Neural crest cell (in vitro differentiated cells): ENCODE results near the gene SPACA7. TPM values are rescaled to one million over a fixed set of nuclear protein-coding genes. Genes with fewer than 3 reads are reported as not detected.

Experiments
- DNase-seq: peaks from one replicate; pipeline ENCODE4 v3.0.0; 2021; ENCODE audit warnings: low read depth, mixed read lengths, low spot score
- H3K27ac Mint-ChIP-seq: one replicate; pipeline ENCODE4 v1.8.0; 2021; ENCODE audit warnings: mild to moderate bottlenecking, mixed read lengths; ENCODE audit not compliant: unreplicated experiment
- H3K27me3 Mint-ChIP-seq: 2 replicates; pipeline ENCODE4 v1.8.0; 2021; ENCODE audit warnings: low read depth, mild to moderate bottlenecking, mixed read lengths
- H3K36me3 Mint-ChIP-seq: 2 replicates; pipeline ENCODE4 v1.8.0; 2021; ENCODE audit warnings: low read depth, mild to moderate bottlenecking, mixed read lengths
- H3K4me1 Mint-ChIP-seq: 2 replicates; pipeline ENCODE4 v1.8.0; 2021; ENCODE audit warnings: mixed read lengths
- H3K4me3 Mint-ChIP-seq: one replicate; pipeline ENCODE4 v1.8.0; 2021; ENCODE audit warnings: mild to moderate bottlenecking, mixed read lengths
- H3K9me3 Mint-ChIP-seq: 2 replicates; pipeline ENCODE4 v1.8.0; 2021; ENCODE audit warnings: mixed read lengths
- total RNA-seq: library from RNA; stranded (reverse); gene quantifications from 2 replicates; pipeline ENCODE4 v1.2.1, GENCODE V29; 2021
- TF ChIP-seq, protein P1 (sequence below): fragments of 200-600 bp; sonication (generic); conservative IDR thresholded peaks from 2 replicates; pipeline ENCODE4 v1.5.0; 2021; ENCODE audit warnings: antibody characterized with exemption, mild to moderate bottlenecking

SPACA7 gene
- total RNA-seq, 1 donor from 2014 or later: not detected

DNA sequence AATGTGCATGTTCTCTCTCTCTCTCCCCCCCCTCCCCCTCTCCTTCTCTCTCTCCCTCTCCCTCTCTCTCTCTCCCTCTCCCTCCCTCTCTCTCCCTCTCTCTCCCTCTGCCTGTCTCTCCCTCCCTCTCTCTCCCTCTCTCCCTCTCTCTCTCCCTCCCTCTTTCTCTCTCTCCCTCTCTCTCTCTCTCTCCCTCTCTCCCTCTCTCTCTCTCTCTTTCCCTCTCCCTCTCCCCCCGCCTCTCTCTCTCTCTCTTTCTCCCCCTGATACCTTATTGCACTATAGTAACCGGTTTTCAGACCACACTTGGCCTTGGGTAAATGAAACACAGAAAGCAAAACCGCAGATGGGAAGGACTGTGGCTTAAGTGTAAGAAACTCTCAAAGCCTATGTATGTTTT is 34.7 kb upstream of the SPACA7 start:
- H3K27me3 Mint-ChIP-seq: peaks cover 36% of the 10 kb centered on the region

DNA sequence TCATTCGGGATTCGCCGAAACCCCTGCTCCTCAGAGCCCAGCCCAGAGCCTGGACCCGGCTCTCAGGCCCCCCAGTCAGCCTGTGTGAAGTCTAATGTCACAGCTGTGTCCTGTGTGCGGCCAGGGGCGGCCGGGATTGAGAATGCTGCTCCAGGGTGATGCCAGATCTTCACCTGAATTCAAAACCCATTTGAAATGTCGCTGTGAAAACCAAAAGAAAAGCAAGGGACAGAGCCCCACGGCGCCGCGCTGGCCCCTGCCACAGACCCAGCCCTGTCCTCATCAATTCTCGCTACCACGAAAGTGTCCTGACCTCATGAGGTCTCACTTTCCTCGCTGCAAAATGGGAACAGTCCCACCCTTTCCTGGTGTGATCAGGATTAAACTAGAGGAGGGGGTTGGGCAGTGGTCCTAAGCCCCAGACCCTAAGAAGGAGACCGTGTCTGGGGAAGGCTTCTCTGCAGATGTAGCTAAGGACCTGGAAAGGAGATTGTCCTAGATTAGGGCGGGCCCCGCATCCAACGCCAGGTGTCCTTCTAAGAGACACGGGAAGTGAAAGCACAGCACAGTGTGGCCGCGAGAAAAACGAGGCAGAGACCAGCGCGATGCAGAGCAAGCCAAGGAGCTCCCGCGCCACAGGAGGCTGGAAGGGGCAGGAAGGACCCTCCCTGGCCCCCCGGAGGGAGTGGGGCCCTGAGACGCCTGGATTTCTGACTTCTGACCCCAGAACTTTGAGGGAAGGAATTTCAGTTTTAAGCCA is 34.0 kb upstream of the SPACA7 start:
- peaks cover 27% of the 10 kb centered on the region for H3K4me1 Mint-ChIP-seq
- no peak for DNase-seq
- peaks cover 42% of the 10 kb centered on the region for H3K27me3 Mint-ChIP-seq
- H3K27ac Mint-ChIP-seq: no peak overlapping the region
- no peak overlapping the region for H3K4me3 Mint-ChIP-seq
- TF ChIP-seq, protein P1, sequence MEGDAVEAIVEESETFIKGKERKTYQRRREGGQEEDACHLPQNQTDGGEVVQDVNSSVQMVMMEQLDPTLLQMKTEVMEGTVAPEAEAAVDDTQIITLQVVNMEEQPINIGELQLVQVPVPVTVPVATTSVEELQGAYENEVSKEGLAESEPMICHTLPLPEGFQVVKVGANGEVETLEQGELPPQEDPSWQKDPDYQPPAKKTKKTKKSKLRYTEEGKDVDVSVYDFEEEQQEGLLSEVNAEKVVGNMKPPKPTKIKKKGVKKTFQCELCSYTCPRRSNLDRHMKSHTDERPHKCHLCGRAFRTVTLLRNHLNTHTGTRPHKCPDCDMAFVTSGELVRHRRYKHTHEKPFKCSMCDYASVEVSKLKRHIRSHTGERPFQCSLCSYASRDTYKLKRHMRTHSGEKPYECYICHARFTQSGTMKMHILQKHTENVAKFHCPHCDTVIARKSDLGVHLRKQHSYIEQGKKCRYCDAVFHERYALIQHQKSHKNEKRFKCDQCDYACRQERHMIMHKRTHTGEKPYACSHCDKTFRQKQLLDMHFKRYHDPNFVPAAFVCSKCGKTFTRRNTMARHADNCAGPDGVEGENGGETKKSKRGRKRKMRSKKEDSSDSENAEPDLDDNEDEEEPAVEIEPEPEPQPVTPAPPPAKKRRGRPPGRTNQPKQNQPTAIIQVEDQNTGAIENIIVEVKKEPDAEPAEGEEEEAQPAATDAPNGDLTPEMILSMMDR: no peak
- peaks cover 12% of the 10 kb centered on the region for H3K9me3 Mint-ChIP-seq
- H3K36me3 Mint-ChIP-seq: peaks cover 3% of the 10 kb centered on the region

More for the DNA sequence above, 34.7 kb upstream of the SPACA7 start:
- Mint-ChIP-seq H3K4me3 (no peak overlapping the region), H3K9me3 (peaks cover 16% of the 10 kb centered on the region), H3K27ac (no peak overlapping the region), H3K36me3 (peaks cover 3% of the 10 kb centered on the region), H3K4me1 (peaks cover 21% of the 10 kb centered on the region)
- TF ChIP-seq, protein P1: no peak
- DNase-seq: no peak

DNA sequence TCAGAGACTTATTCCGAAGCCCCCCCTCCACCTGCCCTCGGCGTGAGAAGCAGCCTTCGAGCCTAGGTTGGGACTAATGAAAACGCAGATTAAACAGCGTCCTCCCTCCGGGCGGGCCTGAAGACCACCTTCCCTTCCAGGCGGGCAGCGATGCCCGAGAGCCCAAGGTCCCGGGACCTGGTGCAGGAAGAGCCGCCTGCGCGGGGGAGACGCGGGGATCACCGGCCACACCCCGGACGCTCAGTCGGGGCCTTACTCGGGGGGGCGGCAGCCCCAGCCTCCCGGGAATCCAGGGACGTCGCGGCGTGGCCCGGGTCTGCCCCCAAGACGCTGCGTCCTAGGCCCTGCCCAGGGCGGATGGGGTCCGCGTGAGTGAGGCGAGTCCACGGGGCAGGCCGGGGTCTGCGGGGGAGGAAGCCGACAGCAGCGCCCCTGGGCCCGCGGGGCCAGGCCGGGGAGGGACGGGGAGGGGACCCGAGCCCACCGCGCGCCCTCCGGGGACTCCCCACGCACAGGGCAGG is 33.3 kb upstream of the SPACA7 start:
- Mint-ChIP-seq H3K27ac (no peak overlapping the region), H3K36me3 (no peaks in the 10 kb centered on the region), H3K4me3 (no peak overlapping the region), H3K4me1 (peaks cover 31% of the 10 kb centered on the region), H3K9me3 (peaks cover 8% of the 10 kb centered on the region), H3K27me3 (peaks cover 44% of the 10 kb centered on the region)
- TF ChIP-seq, protein P1: no peak
- no peak for DNase-seq

DNA sequence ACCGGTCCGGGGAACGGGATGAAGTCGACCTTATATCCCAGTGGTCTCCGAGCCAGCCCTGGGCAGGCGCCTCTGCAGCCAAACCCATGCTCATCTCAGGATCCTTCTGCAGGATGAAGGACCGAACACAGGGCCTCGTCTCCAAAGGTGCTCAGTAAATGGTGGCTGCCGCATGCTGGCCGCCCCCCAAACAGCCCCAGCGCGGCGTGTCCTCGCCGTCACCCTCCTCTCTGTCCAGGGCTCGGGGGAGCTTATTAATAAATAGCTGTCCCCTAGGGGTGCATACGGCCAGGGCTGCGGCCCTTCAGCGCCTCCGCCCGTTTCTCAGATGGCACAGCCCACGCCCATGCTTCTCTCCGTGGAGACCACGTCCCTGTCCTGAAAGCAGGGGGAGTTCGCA is 32.6 kb upstream of the SPACA7 start:
- peaks cover 44% of the 10 kb centered on the region for H3K27me3 Mint-ChIP-seq
- peaks cover 8% of the 10 kb centered on the region for H3K9me3 Mint-ChIP-seq
- TF ChIP-seq, protein P1: no peak
- H3K4me3 Mint-ChIP-seq: no peak overlapping the region
- peaks cover 32% of the 10 kb centered on the region for H3K4me1 Mint-ChIP-seq
- H3K27ac Mint-ChIP-seq: no peak overlapping the region
- no peak for DNase-seq
- no peaks in the 10 kb centered on the region for H3K36me3 Mint-ChIP-seq

DNA sequence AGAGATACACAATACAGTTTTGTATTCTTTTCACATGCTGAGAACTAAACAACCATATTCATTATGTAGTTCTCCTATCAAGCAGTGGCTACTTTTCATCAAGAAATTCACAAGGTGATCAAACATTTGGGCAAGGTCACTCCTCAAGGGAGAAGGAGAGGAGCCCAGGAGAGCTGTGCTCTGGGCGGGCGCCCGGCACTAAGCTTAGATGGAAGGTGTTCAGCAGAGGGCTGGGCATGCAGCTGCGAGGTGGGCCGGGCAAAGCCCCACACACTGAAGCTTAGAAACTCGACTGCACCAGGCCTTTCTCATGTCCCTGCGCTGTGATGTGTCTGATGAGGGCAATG is 30.4 kb upstream of the SPACA7 start:
- Mint-ChIP-seq H3K4me1 (peaks cover 32% of the 10 kb centered on the region), H3K27ac (no peak overlapping the region), H3K9me3 (no peaks in the 10 kb centered on the region)

More for the DNA sequence above, 30.4 kb upstream of the SPACA7 start:
- no peak overlapping the region for H3K4me3 Mint-ChIP-seq
- H3K36me3 Mint-ChIP-seq: no peaks in the 10 kb centered on the region
- TF ChIP-seq, protein P1: no peak
- H3K27me3 Mint-ChIP-seq: peaks cover 32% of the 10 kb centered on the region
- no peak for DNase-seq
